Measurements from ENCODE around the gene MAP3K8.
"Not testable (repeated sequence)": the region's sequence is repeated elsewhere in the genome, so short reads cannot be mapped to it uniquely, and the experiment has no call there.

The MAP3K8 gene

DNA sequence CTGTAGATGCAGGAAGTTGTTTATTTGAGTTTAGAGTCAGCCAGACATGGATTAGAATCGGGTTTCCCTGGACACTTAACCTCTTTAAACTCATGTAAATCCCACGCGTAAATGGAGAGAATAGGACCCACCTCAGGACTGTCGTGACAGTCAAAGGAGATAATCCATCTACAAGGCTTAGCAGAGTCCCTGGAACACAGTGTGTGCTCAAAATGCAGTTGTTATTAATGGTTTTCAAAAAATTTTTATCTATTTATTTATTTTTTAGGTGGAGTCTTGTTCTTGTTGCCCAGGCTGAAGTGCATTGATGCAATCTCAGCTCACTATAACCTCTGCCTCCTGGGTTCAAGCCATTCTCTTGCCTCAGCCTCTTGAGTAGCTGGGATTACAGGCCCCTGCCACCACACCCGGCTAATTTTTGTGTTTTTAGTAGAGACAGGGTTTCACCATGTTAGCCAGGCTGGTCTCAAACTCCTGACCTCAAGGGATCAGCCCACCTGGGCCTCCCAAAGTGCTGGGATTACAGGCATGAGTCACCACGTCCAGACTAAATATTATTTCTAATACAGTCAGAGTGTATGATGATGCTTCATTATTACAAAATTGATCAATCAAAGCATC, 10.2 kb upstream of the MAP3K8 start:
- not testable (repeated sequence) for DNase-seq

DNA sequence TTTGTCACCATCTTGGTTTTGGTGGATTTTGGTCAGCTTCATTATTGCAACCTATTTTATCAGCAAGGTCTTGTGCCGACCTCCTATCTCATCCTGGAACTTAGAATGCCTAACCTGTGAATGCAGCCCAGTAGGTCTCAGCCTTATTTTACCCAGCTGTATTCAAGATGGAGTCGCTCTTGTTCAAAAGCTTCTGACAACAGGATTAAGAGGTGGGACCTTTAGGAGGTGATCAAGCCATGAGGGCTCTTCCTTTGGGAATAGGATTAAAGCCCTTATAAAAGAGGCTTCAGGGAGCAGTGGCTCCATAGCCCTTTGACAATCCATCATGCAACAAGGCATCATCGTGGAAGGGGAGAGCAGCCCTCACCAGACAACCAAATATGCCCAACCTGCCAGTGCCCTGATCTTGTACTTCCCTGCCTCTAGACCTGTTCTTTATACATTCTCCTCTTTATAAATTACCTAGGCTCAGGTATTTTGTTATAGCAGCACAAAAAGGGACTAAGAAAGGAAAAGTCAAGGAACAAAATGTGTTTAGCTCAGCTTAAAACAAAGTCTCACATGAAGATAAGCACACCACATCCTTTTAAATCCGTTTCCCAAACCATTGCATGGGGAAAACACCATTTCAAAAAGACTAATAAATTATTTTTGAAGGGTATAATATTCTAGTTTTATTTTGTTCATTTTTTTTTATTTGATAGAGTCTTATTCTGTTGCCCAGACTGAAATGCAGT, 8.5 kb upstream of the MAP3K8 start:
- no peak for DNase-seq

DNA sequence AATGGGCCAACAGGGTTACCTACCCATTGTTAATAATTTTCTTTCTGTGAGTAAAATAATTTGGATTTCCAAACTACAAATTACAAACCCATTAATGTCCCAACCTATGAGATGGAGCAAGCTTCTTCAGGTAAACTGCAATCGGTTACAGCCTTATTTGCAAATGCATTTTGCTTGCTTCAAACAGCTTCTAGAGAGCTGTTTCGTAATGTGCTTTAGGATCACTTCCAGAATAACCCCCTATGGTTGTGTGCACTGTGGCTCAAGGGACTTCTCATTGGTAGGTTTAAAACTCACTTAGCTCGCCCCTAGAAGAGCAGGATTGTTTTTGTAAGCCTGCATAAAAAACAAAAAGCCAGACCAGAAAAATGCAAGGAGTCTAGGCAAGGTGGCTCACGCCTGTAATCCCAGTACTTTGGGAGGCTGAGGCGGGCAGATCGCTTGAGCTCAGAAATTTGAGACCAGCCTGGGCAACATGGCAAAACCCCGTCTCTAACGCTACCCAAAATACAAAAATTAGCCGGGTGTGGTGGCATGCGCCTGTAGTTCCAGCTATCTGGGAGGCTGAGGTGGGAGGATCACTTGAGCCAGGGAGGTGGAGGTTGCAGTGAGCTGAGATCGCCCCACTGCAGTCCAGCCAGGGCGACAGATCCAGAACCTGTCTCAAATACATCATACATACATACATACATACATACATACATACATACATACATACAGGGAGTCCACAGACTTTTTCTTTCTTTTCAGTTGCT, 3.3 kb upstream of the MAP3K8 start:
- DNase-seq, result no peak

DNA sequence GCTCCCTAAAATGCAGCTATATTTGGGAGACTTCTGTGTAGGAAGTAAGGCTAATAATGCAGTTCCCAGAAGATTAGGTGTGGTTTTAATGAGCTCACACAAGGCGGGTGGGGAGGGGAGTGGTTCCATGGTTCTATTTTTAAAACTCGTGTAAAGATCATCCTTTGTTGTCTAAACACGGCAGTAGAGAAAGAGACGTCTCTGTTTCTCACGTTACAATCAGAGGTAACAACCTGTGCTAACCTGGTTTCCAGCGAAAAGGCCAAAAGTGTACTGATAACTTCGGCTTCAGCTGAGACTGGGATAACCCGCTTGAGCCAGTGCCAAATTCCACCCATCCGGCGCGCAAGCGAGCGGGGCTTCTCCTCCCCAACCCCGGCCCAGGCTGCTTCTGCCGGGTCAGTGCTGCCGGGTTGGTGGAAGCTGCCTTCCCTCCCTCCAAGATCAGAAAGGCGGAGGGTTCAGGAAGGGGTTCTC, 2.5 kb upstream of the MAP3K8 start:
- DNase-seq, result no peak

DNA sequence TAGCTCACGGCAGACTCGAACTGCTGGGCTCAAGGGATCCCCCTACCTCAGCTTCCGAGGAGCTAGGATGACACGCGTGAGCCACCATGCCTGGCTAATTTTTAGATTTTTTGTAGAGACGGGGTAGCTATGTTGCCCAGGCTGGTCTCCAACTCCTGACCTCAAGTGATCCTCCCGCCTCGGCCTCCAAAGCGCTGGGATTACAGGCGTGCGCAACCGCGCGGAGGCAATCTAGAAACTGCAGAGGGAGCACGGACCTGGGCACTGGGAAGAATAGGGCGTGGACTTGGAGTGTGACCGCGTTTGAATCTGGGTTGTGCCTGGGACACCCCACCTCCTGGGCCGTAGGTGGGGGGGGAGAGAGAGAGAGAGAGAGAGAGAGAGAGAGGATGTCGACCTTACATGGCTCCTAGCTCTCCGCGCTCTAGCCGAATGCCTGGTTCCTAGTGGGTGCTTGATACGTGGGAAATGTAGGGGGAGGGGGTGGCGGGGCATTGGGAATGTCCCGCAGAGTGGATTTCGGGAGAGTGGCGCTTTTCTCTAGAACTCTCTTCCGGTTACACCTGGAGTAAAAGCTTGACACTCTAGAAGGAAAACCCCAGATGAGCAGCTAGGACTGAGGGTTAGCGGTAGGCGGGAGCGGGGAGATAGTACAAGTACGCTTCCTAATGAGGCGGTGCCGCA, 1.2 kb upstream of the MAP3K8 start:
- DNase-seq, result no peak

DNA sequence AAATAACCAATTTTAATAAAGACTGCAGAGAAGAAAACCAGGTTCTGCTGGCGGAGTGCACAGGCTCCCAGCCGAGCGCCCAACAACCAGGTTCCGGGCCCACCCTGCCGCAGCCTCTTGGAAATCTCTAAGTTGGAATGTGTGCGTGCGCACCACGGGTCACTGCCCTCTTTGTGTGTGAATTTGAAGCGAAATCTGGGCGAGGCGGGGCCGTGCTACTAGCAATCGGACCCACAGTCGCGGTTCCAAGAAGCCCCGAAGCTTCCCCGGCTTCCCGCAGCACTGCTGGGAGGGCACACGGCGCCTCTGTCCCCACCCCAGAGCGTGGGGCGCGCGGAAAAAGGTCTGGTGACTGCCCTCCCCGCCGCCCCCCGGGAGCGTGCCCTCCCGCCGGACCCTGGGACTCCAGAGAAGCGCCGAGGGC, 666 bp upstream of the MAP3K8 start:
- DNase-seq, result peak; percentile 51

DNA sequence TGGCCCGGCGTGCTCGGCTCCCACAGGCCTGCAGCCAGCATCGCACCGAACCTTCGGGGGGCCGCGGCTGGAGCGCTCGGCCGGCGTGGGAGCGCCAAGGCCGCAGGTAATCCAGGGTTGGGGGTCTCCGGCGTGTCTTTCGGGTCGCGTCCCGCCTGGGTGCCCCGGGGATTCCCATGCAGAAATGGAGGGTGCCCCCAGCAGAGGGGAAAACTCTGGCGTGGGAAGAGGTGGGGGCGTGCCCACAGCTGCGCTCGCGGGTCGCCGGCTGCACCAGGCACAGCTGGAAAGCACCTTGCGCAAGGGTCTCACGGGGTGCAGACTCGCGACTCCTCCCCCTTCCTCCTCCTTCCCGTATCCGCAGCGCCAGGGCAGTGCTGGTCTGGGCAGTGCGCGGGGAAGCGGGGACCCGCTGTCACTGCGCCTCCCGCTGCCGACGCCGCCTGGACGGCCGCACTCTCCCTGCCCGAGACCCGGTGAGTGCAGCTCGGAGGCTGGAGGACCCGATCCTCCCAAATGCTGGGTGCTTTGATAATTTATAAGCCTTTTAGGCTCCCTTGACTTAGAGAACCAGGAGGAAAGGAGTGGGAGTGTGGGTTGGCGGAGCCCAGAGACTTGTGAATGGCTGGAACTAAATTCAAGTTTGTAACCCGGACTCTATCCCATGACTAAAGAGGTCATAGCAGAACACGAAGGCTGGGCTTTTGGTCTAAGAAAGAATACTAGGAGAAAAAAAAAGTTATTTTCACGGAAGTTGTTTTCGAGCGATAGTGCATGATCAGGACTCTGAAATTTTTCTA, 489 bp downstream of the MAP3K8 start:
- DNase-seq, result peak; percentile 65

DNA sequence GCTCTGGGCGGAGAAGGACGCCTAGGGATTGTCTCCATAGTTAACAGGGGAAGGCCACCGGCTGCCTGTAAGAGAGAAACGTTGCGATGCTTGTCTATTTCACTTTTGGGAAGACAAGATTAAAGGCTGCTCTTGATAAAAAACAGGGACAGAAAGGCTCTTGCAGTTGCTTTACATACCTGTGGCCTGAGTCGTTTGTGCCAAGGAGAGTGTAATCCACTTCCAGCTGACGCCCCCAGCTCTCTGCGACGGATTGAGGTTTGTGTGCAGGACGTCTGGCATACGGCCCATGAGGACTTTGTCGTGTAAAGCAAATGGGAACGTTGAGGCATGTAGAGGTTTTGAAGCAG, 1.1 kb downstream of the MAP3K8 start:
- no peak for DNase-seq

DNA sequence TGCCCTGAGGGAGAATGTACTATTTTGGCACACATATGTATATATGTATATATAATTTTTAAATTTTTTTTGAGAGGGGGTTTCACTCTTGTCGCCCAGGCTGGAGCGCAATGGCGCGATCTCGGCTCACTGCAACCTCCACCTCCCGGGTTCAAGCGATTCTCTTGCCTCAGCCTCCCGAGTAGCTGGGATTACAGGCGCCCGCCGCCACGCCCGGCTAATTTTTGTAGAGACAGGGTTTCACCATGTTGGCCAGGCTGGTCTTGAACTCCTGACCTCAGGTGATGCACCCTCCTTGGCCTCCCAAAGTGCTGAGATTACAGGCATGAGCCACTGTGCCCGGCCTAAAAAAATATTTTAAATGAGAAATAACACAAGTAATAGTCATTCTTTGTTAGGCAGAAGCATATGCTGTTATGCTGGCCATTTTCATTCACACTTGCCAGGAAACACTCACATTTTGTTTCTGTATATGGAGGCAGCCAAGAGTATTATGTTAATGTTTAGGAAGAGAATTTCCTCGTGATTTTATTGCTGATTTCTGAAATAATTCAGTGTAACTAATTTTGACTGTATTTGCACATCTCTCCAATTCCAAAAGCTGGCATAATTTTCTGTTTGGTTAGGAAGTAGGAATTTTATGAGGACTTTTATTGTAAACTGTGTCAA, 1.6 kb downstream of the MAP3K8 start:
- DNase-seq, result not testable (repeated sequence)

DNA sequence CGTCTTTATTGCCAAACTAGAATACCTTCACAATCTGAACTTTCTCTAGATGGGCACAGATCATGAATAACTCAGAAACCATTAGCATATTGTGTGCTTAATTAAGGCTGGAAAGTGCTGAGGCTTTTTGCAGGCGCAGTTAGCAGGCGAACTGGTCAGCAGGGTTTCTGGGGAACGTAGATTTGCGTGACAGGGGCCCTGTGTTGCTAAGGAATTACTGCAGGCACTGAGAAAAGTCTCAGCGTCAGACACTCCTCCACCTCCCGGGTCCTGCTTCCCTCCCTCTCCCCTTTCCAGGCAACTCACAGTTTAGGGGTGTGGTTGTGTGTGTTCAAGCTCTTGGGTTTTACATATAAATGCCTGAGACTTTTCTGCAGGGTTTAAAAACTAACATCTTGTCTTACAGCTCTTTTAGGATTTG, 2.2 kb downstream of the MAP3K8 start:
- DNase-seq, result peak; percentile 23

DNA sequence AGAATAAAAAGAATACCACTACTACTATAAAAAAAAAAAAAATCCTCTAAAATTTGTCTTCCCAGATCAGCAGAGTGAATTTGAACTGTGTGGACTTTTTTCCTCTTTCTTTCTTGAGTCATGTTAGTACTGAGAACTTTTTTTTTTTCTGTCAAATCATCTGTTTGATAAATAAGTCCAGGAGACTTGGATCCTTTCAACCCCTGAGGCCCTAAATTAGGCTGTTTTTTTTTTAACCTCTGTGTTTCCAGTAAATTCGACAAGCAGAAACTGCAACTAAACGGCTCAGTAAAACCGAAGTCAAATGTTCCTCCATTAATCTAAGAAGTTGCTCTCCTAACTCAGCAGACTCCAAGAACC, 2.7 kb downstream of the MAP3K8 start:
- no peak for DNase-seq

DNA sequence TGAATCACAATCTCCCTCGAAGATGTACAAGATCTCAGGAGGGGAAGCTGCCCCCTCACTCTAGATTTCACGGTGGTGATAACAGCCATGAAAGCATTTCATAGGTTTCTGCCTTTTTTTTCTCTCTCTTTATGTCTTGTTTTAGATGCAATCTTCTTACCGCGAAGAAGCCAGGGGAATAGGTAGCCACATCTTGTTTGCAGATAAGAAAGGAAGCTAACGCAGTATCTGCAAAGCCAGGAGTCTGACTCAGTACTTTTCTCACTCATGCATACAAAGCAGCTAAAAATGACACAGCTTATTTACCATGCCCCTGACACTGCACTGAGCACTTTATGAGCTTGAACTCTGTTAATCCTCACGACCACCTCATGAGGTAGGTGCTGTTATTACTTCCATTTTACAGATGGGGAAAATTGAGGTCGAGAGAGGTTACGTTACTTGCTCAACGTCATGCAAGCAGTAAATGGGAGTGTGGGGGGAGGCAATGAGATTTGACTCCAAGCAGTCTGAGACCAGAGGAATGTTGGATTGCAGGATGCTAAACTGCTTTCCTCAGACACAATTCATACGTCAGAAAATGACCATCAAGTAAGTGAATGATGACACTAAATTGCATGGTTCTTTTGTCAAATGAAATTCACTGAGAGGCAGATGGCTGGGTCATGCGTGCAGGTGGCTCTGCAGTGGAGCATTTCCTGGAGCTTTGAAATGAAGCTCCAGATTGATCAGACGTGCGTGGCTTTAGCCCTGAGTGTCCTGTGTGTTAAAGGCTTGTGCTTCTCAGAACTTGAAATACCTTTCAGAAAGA, 3.3 kb downstream of the MAP3K8 start:
- peak; percentile 47 for DNase-seq

DNA sequence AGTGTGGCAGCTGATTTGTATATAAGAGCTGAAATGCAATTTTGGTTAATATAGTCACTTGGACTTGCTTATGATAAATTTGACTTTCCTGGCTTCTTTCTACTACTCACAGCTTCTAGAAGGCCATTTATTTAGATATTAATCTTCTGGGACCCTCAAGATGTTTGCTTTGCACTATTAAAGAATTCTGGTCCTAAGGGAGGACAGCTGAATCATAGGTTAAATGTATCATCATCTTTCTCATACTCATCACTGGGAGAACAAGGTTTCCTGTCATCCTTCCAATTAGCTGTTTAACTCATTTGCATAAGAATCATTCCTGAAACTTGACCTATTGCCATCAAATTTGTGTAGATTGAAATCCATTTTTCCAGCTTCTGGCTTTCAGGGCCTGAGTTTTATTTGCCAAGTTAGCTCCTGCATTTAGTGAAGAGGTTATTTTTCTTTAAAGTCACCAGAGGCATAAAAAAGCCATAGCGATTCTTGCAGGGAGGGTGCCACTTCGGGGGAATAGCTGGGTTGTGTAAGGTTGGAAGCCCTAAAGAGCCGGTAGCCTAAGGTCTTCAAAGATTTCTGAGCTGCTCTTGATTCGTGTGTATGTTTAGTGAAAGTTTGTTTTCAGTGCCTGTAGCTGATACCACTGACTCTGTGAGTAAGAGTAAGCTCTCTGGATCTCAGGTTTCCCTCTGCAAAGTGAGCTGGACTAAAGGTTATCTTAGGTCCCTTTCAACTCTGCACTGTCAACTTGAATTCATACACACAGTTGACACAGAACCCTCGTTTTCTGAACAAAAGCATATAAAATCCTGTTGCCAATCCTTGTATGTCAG, 4.3 kb downstream of the MAP3K8 start:
- no peak for DNase-seq

DNA sequence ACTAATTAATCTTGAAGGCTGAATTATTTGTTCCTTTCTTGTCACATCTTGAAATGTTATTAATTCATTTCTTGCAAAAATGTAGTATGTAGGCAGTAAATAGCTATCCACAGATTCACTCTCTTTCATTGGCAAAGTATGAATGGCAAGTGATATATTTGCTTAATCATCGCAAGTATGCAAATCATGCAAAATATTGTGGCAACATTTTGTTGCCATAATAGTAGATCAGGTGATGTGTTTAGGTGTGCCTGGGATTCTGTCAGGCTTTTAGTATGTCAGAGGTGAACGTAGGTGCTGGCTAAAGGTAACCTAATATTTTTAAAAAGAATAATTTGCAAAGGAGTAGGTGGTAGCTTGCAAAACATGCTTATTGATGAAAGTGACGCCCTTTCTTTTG, 5.9 kb downstream of the MAP3K8 start:
- DNase-seq, result no peak

DNA sequence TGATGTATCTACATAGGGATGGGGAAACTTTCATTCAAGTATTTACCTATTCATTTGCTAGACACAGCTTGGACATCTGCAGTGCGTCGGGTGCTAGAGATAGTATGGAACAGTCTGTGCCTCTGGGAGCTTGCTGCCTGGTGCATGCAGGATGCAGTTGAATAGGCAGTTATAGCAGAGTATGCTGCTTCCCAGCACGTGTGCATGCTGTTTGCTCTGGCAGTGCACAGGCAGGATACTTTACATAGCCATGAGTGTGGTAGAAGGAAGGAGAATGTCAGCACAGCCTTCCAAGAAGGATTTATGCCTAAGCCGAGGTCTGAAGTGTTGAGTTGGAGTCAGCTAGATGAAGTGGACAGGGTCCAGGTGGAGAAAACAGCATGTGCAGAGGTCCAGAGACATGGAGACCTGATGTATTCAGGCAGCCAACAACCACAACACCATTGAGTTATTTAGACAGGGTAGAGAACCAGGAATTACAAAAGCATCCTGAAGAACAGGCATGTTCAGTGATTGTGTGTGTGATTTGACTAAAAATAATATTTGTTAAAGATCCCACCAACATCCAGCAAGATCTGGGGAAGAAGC, 8.1 kb downstream of the MAP3K8 start:
- DNase-seq, result no peak

DNA sequence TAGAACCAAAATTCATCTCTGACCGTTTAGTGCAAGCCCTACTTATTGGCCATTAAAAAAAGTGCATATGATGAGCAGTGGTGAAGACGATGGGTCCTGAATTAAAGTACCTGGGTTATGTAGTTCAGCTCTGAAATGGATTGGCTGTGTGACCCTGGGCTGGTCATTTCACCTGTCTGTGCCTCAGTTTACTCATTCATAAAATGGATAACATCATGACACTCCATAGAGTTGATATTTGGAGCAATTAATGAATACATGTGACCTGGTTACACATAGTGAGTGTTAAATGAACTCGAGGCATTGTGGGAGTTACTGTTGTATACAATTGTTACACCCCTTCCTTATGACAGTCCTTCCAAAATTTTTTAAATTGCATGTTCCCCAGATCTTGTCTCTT, 9.1 kb downstream of the MAP3K8 start:
- DNase-seq, result no peak

DNA sequence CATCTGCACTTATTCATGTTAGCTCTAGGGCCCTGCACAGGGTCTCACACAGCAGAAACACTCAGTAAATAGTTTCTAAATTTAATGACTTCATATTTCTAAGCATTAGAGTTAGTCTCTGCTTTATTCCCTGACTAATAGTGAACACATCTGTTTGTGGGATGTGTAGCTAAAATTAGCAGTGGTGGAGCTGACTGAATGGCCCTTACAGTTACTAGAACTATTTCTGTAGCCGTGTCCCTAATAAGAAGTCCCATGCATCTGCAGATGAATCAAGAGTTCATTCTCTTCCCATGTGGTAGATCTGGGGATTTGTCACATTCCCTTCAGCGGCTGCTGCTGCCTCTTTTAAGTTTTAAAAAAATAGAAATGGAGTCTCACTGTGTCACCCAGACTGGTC, 11.7 kb downstream of the MAP3K8 start:
- DNase-seq, result no peak

DNA sequence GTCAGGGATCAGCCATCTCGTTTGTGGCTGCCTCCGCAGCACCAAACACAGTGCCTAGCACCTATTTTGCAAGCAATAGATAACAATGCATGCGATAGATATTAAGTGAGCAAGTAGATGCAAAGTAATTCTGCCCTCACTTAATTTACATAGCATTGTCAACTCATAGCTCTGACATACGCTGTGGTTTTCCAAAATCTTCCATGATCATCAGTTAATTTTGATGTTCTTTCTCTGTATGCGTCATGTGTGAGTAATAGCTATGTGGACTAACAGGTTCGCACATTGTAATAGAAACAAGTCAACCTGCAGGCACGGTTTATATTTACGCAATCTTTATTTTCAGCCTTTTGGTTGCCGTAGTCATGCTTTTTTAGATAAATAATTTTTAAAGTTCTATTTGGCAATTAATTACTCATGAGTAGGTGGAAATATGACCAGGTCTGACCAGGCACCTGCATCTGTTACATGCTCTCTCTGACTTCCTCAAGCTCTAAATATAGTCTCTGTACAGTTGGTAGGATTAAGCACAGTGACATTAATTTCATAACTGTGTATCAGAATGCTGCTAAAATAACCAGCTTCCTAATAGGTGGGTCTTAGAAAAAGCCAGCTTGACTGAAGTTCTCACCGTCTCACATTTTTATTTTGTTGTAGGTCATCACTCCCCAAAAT, 13.3 kb downstream of the MAP3K8 start:
- no peak for DNase-seq

DNA sequence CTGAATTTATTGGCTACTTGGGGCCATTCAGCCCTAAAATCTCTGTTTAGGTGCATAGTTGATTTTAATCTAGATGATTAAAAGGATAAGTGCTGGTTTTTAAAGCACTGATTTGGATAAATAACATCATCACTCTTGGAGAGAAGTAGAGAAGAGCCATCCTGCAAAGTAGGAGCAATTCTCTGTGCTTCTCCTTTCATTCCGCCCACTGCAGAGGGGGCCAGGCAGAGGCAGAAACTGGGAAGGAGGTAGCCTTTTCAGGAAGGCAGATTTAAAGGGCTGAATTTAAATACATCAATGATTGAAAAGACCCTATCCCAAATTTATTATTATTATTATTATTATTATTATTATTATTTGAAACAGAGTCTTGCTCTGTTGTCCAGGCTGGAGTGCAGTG, 14.1 kb downstream of the MAP3K8 start:
- DNase-seq, result no peak

Data from stimulated activated CD4-positive, alpha-beta T cell treated with anti-CD3 and anti-CD28 coated beads, Interleukin-4, amount 100 ng/mL, for 24 hours (primary cell).